Calu3 (cell line): ENCODE measurements around the gene DKKL1. TPM values are rescaled to one million over a fixed set of nuclear protein-coding genes. Genes with fewer than 3 reads are reported as not detected.

Experiments
- BruUV-seq: library from RNA; stranded (reverse); fragments of 400-500 nt; replicated peaks from 2 replicates; lab custom pipeline; 2021; lab: Mats Ljungman, UMichigan
- CTCF ChIA-PET: fragments of 300-600 bp; sonication (Branson Sonifier 250); formaldehyde crosslinking; loops from one replicate; lab custom pipeline; 2022; ENCODE audit warnings: antibody characterized with exemption; lab: Charles Lee
- DNase-seq: peaks from one replicate; pipeline ENCODE4 v3.0.0; 2022
- H3K27ac Mint-ChIP-seq: one replicate; pipeline ENCODE4 v1.8.0; 2022; ENCODE audit warnings: mixed read lengths; ENCODE audit not compliant: unreplicated experiment
- H3K27me3 Mint-ChIP-seq: one replicate; pipeline ENCODE4 v1.8.0; 2022; ENCODE audit warnings: mixed read lengths; ENCODE audit not compliant: unreplicated experiment
- H3K36me3 Mint-ChIP-seq: one replicate; pipeline ENCODE4 v1.8.0; 2022; ENCODE audit warnings: mild to moderate bottlenecking, moderate library complexity, mixed read lengths; ENCODE audit not compliant: insufficient read depth, unreplicated experiment
- H3K4me1 Mint-ChIP-seq: one replicate; pipeline ENCODE4 v1.8.0; 2022; ENCODE audit warnings: mild to moderate bottlenecking, low read depth, mixed read lengths; ENCODE audit not compliant: unreplicated experiment
- H3K4me3 Mint-ChIP-seq: one replicate; pipeline ENCODE4 v1.8.0; 2022; ENCODE audit warnings: mild to moderate bottlenecking, low read depth, moderate library complexity, mixed read lengths; ENCODE audit not compliant: unreplicated experiment
- H3K9me3 Mint-ChIP-seq: one replicate; pipeline ENCODE4 v1.8.0; 2022; ENCODE audit warnings: low read depth, mixed read lengths; ENCODE audit not compliant: unreplicated experiment
- CTCF ChIP-seq: fragments of 200-600 bp; IDR thresholded peaks from one replicate; pipeline ENCODE4 v1.8.0; 2022; ENCODE audit warnings: antibody characterized with exemption; ENCODE audit not compliant: unreplicated experiment
- intact Hi-C: fragments of 100-400 bp; cut with micrococcal nuclease; formaldehyde crosslinking; loops from one replicate; pipeline ENCODE4 v1.10.0; 2022; ENCODE audit not compliant: unreplicated experiment
- total RNA-seq: library from RNA; stranded (reverse); gene quantifications from 2 replicates; pipeline ENCODE4 v1.2.3, GENCODE V29; 2022

The DKKL1 gene
- total RNA-seq, 1 experiment from 2014 or later, result not detected

DNA sequence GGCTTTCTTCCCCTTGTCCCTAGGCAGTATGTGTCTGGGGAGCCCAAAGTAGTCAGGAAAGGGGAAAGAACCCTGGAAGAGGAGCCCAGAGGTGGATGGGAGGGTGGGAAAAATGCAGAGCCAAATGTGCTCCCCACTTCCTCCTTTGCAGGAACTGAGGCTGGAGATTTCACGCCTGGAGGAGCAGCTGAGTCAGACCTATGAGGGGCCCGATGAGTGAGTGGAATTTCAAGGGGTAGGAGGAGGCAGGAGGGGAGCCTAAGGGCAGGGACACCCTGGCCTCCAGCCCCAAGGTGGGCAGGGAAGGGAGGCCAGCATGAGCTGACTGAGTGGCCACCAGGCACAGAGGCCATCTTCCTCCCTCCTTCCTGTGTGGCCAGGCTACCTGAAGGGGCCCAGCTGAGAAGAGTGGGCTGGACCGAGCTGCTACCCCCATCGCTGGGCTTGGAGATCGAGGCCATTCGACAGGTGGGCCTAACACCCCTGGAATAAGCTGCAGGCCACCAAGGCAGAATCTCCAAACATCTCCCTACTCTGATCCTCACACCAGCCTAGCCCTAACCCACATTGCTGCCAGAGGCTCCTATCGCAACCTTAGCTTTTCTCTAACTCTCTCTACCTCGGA is 45.3 kb downstream of the DKKL1 start:
- no peak for TF ChIP-seq CTCF
- DNase-seq, result no peak
- Mint-ChIP-seq H3K4me1 (no peaks in the 10 kb centered on the region), H3K9me3 (no peaks in the 10 kb centered on the region), H3K27ac (no peak overlapping the region), H3K36me3 (no peaks in the 10 kb centered on the region), H3K4me3 (no peak overlapping the region), H3K27me3 (peaks cover 69% of the 10 kb centered on the region)
- BruUV-seq, result no TSS peak
- intact Hi-C loops, result no loop called here
- CTCF ChIA-PET, result no interaction called here

DNA sequence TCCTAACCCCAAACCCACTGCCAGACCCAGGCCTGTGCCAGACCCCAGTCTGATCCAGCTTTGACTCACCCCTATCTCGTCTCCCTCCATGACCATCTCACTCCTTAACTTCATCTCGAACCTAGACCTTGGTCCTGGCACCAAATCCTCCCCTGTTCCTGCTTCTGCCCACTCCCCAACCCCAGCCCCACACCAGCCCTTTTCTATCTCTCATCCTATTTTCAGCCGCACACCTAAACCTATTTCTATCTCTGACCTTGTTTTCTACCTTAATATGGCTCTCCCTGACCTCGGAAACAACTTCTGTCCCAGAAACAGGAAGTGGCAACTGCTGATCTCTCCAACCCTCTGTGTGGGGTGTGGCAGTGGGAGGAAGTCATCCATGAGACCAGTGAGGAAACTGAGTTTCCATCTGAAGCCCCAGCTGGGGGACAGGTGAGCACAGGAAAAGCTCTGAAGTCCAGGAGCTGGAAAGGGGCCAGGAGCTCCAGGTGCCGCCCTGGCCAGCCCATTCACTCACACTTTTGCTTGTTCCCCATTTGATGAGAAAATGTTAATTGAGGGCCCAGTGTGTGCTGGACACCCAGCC is 45.9 kb downstream of the DKKL1 start:
- H3K4me3 Mint-ChIP-seq, result no peak overlapping the region
- intact Hi-C loops, result no loop called here
- H3K27me3 Mint-ChIP-seq, result peaks cover 70% of the 10 kb centered on the region
- no peak for TF ChIP-seq CTCF
- no peak overlapping the region for H3K27ac Mint-ChIP-seq
- BruUV-seq, result no TSS peak
- DNase-seq, result no peak
- H3K4me1 Mint-ChIP-seq, result no peaks in the 10 kb centered on the region
- no peaks in the 10 kb centered on the region for H3K36me3 Mint-ChIP-seq
- H3K9me3 Mint-ChIP-seq, result no peaks in the 10 kb centered on the region
- CTCF ChIA-PET, result no interaction called here

DNA sequence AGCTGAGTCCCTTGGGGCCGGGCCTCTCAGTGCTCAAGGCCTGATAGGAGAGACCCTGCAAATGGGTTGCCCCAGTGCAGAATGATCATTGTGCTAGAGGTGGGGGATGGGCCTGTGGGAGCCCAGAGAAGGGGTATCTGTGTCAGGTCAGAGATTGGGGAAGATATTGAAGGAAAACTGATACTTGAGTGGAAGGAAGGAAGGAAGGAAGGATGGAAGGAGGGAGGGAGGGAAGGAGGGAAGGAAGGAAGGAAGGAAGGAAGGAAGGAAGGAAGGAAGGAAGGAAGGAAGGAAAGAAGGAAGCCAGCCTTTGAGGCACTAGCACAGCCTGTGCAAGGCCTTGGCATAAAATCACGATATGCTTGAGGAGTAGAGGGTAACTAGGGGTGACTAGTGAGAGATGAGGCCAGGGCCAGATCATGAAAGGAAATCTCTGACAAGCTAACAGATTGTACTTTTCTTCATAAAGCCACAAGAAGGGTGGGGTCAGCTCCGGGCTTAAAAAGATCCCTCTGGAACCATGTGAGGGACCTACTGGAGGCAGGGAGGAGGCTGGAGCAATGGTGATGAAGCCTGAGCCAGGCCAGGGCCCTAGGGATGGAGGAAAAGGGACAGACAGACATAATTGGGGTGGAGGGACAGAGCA is 48.1 kb downstream of the DKKL1 start:
- no peak for TF ChIP-seq CTCF
- H3K9me3 Mint-ChIP-seq, result no peaks in the 10 kb centered on the region

GRCh38 chr19:49413348-49413747 is 49.7 kb downstream of the DKKL1 start:
- no peak for DNase-seq
- Mint-ChIP-seq H3K27ac (no peak overlapping the region), H3K4me3 (no peak overlapping the region), H3K4me1 (no peaks in the 10 kb centered on the region), H3K9me3 (no peaks in the 10 kb centered on the region), H3K27me3 (peaks cover 94% of the 10 kb centered on the region), H3K36me3 (no peaks in the 10 kb centered on the region)
- no TSS peak for BruUV-seq
- intact Hi-C loops, result no loop called here
- CTCF ChIA-PET, result no interaction called here
- no peak for TF ChIP-seq CTCF

More for the DNA sequence above, 48.1 kb downstream of the DKKL1 start:
- Mint-ChIP-seq H3K4me1 (no peaks in the 10 kb centered on the region), H3K27ac (no peak overlapping the region), H3K27me3 (peaks cover 92% of the 10 kb centered on the region), H3K36me3 (no peaks in the 10 kb centered on the region), H3K4me3 (no peak overlapping the region)
- DNase-seq, result no peak
- BruUV-seq, result no TSS peak
- intact Hi-C loops, result no loop called here
- CTCF ChIA-PET, result interaction anchor here (0.5 to 0.7 kb wide), 2 partner anchors 9 to 346 kb away, joined by 3 read pairs; no protein-coding TSS in a partner anchor
